Activated CD4-positive, CD25-positive, alpha-beta regulatory T cell treated with anti-CD3 and anti-CD28 coated beads, Interleukin-2, amount 50 U/mL, for 24 hours (primary cell): ENCODE results near the gene ARHGAP4.

ENCODE experiments used
- ATAC-seq, 2 donors: fragments of 150-1000 bp; cut with Tn5 transposase; one replicate each; pipeline ENCODE4 v1.10.0; 2021; ENCODE audit warnings: mild to moderate bottlenecking in 1 of 2, moderate library complexity in 1 of 2

The ARHGAP4 gene

DNA sequence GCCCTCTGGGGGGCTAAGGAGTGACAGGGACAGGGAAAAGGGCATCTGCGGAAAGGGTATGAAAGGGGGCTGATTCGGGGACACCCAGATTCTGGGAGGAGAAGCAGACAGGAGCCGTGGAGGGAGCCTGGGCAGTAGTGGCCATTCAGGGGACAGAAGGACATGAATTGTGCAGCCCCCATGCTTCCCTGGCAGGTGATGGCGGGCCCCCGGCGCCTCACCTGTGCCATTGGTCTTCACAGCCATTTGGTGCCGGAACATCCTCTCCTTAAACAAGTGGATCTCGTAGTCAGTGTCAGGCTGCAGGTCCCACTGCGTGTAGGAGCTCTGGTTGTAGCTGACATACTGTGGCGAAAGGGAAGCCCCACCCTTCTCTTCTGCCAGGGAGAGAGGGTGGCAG, 62.0 kb downstream of the ARHGAP4 start:
- ATAC-seq, result no peak

DNA sequence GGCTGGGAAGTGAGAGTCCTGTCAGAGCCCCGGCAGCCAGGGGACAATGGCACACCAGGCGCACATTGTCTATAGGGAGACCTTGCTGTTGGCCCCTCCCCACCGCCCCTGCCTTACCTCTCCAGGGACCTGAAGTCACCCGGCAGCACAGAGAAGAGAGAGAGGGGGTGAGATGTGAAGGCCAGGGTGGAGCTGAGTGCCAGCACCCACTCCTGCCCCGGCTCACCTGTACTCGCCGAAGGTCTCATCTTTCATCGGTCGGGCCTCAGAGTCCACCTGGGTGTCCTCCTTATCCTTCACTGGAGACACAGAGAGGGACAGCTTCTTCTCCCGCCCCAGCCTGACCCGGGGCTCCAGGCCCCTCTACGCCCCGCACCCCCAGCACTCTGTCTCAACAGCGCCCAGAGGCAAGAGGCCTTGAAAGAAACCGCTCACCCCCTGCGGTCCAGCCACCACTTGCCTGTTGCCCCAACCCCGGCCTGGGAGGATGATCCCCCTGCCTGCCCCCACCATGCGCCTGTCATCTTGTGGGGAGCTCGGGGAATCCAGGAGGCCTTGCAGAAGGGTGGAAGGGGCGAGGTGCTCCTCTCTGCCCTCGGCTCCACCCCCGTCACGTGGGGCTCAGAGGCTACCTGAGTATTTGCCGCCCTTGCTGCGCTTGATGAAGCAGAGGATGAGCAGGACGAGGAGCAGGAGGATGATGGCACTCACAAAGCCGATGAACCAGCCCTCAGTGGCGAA, 62.6 kb downstream of the ARHGAP4 start:
- no peak for ATAC-seq

DNA sequence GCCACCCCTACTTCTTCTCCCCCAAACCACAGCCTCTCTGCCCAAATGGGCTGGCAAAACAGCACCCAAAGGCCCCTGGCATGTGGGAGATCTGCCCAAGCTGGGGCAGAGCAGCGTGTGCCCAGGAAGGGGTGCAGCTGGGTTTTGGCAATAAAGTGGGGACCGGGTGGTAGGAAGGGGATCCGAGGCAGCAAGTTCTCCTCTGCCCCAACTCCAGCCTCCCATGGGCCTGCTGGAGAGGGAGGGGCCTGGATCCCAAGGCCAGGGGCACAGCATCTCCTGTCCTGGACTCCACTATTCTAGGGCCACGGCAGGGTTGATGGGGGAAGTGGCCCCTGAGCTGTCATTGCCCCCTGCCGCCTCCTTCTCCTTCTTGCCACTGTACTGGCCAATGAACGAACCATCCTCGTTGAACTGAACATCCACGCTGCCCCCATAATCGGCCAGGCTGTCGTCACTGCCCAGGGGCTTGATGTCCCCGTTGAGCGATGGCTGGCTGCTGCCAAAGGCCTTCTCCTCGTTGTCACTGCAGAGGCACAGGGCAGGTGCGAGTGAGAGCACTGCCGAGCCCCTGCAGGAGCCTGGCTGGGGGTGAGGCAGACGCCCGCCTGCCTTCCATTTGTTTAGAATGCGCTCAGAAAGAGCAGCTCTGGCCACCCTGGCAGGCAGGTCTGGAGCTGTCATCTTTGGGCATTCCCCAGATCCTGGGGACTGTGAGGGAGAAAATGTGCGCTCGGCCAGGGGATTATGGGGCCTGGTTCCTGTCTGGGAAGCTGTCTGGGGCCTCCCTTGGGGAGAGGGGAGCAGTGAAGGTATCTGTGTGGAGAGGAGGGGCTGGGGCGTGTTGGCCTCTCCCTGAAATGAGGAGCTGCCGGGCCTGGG, 63.5 kb downstream of the ARHGAP4 start:
- ATAC-seq, result no peak

DNA sequence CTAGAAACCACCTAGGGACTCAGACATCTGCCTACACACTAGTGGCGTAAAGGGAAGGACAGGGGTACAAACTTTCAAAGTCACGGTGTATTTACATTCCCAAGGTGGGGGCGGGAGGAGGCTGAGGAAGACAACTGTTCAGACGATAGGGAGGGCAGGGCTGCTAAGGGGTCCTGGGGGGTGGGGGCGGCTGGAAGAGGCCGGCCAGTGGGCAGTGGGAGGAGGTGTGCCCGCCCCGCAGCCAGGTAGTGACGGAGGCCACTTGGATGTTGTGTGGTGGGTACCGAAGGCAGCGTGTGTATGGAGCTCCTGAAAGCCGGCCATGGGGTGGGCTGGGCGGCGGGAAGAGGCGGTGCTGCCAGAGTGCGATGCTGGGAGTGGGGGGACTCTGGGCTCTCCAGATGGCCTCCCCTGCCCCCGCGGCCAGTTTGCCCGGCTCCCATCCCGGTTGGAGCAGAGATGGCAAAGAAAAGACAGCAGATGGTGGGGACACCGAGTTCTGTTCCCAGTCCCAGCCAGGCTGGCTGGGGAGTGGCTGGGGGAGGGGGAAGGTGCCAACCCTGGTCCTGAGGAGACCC, 64.2 kb downstream of the ARHGAP4 start:
- no peak for ATAC-seq

DNA sequence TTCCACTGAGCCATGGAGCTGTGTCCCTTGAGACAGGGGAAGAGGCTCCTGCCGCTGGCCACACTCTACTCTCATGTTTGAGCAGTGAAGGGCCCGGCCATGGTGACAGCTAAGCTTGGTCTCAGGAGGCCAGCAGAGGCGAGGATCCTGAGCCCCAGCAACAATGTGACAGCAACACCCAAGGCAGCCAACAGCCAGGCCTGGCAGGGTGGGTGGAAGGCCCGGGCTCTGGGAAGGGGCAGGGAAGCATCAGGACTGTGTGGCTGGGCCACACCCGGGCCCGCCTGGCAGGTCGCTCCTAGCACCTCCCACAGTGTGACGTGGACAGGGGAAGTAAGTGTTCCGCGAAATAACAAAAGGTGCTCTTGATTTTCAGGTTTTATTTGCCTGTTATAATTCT, 64.9 kb downstream of the ARHGAP4 start:
- ATAC-seq, result no peak
